HCT116 (cell line): ENCODE results near the gene TMEM202. TPM values are rescaled to one million over a fixed set of nuclear protein-coding genes. Genes with fewer than 3 reads are reported as not detected.

Experiments used
- ATAC-seq: fragments of 200-7000 bp; cut with Tn5 transposase; 2 replicates; pipeline ENCODE4 v1.9.1; 2020; ENCODE audit warnings: mild to moderate bottlenecking, moderate library complexity
- Bru-seq: library from RNA; stranded (reverse); fragments of 400-500 nt; gene quantifications from one replicate; lab custom pipeline; 2021; lab: Mats Ljungman, UMichigan
- BruChase-seq, 2 experiments: library from RNA; stranded (reverse); fragments of 400-500 nt; gene quantifications; one replicate each; lab custom pipeline; 2021; lab: Mats Ljungman, UMichigan
- BruUV-seq: library from RNA; stranded (reverse); fragments of 400-500 nt; replicated peaks from 2 replicates; lab custom pipeline; 2021; lab: Mats Ljungman, UMichigan
- CTCF ChIA-PET: fragments of 300-600 bp; sonication (Branson Sonifier 250); formaldehyde crosslinking; loops from one replicate; lab custom pipeline; 2021; ENCODE audit warnings: antibody characterized with exemption; lab: Charles Lee
- POLR2A ChIA-PET: fragments of 300-600, 350-600 bp; sonication (Branson Sonifier 250); formaldehyde crosslinking; loops from one replicate; lab custom pipeline; 2021; ENCODE audit warnings: antibody characterized with exemption; lab: Charles Lee
- RAD21 ChIA-PET, 2 experiments: fragments of 300-600 bp; sonication (Branson Sonifier 250); formaldehyde crosslinking; loops; one replicate each; lab custom pipeline; 2023; ENCODE audit warnings: low total read pairs in 2 of 2; ENCODE audit not compliant: uncharacterized antibody in 2 of 2, unreplicated experiment in 2 of 2, low non-redundant PET in 1 of 2; lab: Charles Lee
- DNase-seq: peaks from one replicate; pipeline ENCODE4 v3.0.0-alpha.2; 2010; ENCODE audit warnings: low read depth, low spot score
- H2AFZ ChIP-seq: fragments of 200-600 bp; shearing (Covaris generic), sonication (generic); 2 replicates; pipeline ENCODE4 v1.6.1; 2017; ENCODE audit warnings: low read depth, mixed run types, mixed read lengths, antibody characterized with exemption, low read length; ENCODE audit not compliant: poor library complexity, severe bottlenecking
- H3K27ac ChIP-seq: 2 replicates; pipeline ENCODE4 v1.5.1; 2012; ENCODE audit warnings: low read depth, low read length
- H3K27me3 ChIP-seq: fragments of 200-600 bp; sonication (generic); 2 replicates; pipeline ENCODE4 v1.6.1; 2016; ENCODE audit warnings: mixed run types, low read length, mixed read lengths; ENCODE audit not compliant: insufficient read depth
- H3K36me3 ChIP-seq, 2 experiments: fragments of 200-500 bp in 1 of 2; fragments of 200-600 bp in 1 of 2; sonication (Bioruptor generic) in 1 of 2; sonication (generic) in 1 of 2; 2 replicates each; pipeline versions ENCODE4 v1.5.1 to v1.6.1; 2014 to 2016; ENCODE audit warnings: low read length in 2 of 2, inconsistent platforms in 1 of 2, mixed read lengths in 1 of 2, mixed run types in 1 of 2; ENCODE audit not compliant: insufficient read depth in 2 of 2, control insufficient read depth in 1 of 2
- H3K4me1 ChIP-seq, 2 experiments: fragments of 200-600 bp in 1 of 2; sonication (generic) in 1 of 2; 2 replicates each; pipeline versions ENCODE4 v1.5.1 to v1.6.1; 2012 to 2017; ENCODE audit warnings: low read length in 2 of 2, inconsistent platforms in 1 of 2, mild to moderate bottlenecking in 1 of 2, mixed read lengths in 1 of 2, mixed run types in 1 of 2, moderate library complexity in 1 of 2; ENCODE audit not compliant: insufficient read depth in 2 of 2, control insufficient read depth in 1 of 2
- H3K4me2 ChIP-seq: fragments of 200-600 bp; sonication (generic); 2 replicates; pipeline ENCODE4 v1.6.1; 2017; ENCODE audit warnings: mixed run types, low read length, mixed read lengths
- H3K4me3 ChIP-seq, 2 experiments: fragments of 200-600 bp in 1 of 2; sonication (generic) in 1 of 2; replicated peaks in 1 of 2; 2 replicates each; pipeline ENCODE4 v1.5.1; 2011 to 2016; ENCODE audit warnings: low read length in 2 of 2, control low read depth in 1 of 2, low read depth in 1 of 2, mild to moderate bottlenecking in 1 of 2, mixed read lengths in 1 of 2, mixed run types in 1 of 2
- H3K79me2 ChIP-seq: fragments of 200-600 bp; sonication (generic); 2 replicates; pipeline ENCODE4 v1.6.1; 2017; ENCODE audit warnings: mild to moderate bottlenecking, mixed run types, low read length, moderate library complexity, mixed read lengths; ENCODE audit not compliant: insufficient read depth
- H3K9ac ChIP-seq: fragments of 200-600 bp; sonication (generic); 2 replicates; pipeline ENCODE4 v1.6.1; 2016; ENCODE audit warnings: low read length, mixed read lengths
- H3K9me2 ChIP-seq: fragments of 200-600 bp; sonication (generic), shearing (Covaris generic); 2 replicates; pipeline ENCODE4 v1.6.1; 2017; ENCODE audit warnings: mixed run types, mild to moderate bottlenecking, moderate library complexity; ENCODE audit not compliant: insufficient read depth
- H3K9me3 ChIP-seq, 2 experiments: fragments of 200-500 bp in 1 of 2; fragments of 200-600 bp in 1 of 2; sonication (Bioruptor generic) in 1 of 2; sonication (generic) in 1 of 2; 2 replicates each; pipeline ENCODE4 v1.6.1; 2014 to 2017; ENCODE audit warnings: low read length in 2 of 2, mixed read lengths in 2 of 2, inconsistent platforms in 1 of 2, low read depth in 1 of 2, mild to moderate bottlenecking in 1 of 2, mixed run types in 1 of 2, moderate library complexity in 1 of 2; ENCODE audit not compliant: control insufficient read depth in 1 of 2, insufficient read depth in 1 of 2
- H4K20me1 ChIP-seq: fragments of 200-600 bp; sonication (generic), shearing (Covaris generic); 2 replicates; pipeline ENCODE4 v1.6.1; 2017; ENCODE audit warnings: mixed run types, mild to moderate bottlenecking, moderate library complexity; ENCODE audit not compliant: insufficient read depth
- CBX3 ChIP-seq: IDR thresholded peaks from 2 replicates; pipeline ENCODE4 v1.6.1; 2012; ENCODE audit warnings: low read depth
- CEBPB ChIP-seq: IDR thresholded peaks from 2 replicates; pipeline ENCODE4 v1.6.1; 2012; ENCODE audit warnings: low read depth
- CTCF ChIP-seq, 3 experiments: fragments of 200-600 bp in 1 of 3; sonication (generic) in 1 of 3; IDR thresholded peaks in 2 of 3; conservative IDR thresholded peaks in 1 of 3; 2 replicates each; pipeline ENCODE4 v1.5.1; 2012 to 2017; ENCODE audit warnings: low read depth in 2 of 3, low read length in 2 of 3, antibody characterized with exemption in 1 of 3, borderline replicate concordance in 1 of 3, control low read depth in 1 of 3, mild to moderate bottlenecking in 1 of 3, mixed read lengths in 1 of 3, mixed run types in 1 of 3, moderate library complexity in 1 of 3; ENCODE audit not compliant: insufficient read depth in 1 of 3
- ELF1 ChIP-seq: IDR thresholded peaks from 2 replicates; pipeline ENCODE4 v1.6.1; 2012; ENCODE audit warnings: low read depth, borderline replicate concordance
- EZH2 ChIP-seq: fragments of 200-600 bp; sonication (generic); IDR thresholded peaks from 2 replicates; pipeline ENCODE4 v1.6.1; 2017; ENCODE audit warnings: antibody characterized with exemption, mixed run types
- FOSL1 ChIP-seq: IDR thresholded peaks from 2 replicates; pipeline ENCODE4 v1.6.1; 2012; ENCODE audit warnings: low read depth
- MAX ChIP-seq: IDR thresholded peaks from 2 replicates; pipeline ENCODE4 v1.6.1; 2012
- YY1 ChIP-seq: IDR thresholded peaks from 2 replicates; pipeline ENCODE4 v1.6.1; 2011; ENCODE audit warnings: low read length, low read depth, moderate library complexity, mild to moderate bottlenecking; ENCODE audit not compliant: insufficient replicate concordance; ENCODE audit errors: extremely low read depth
- intact Hi-C: fragments of 100-400 bp; cut with micrococcal nuclease; formaldehyde crosslinking; loops from 2 replicates; pipeline ENCODE4 v1.10.0; 2022
- long read RNA-seq: library from polyadenylated mRNA; unstranded; transcript quantifications from one replicate; pipeline ENCODE4 v2.0.0, GENCODE V29; 2021; ENCODE audit not compliant: unreplicated experiment
- polyA plus RNA-seq: library from polyadenylated mRNA; unstranded; fragments of >200 nt; gene quantifications from 2 replicates; pipeline ENCODE4 v1.2.1, GENCODE V29; 2012; ENCODE audit warnings: missing spikeins
- total RNA-seq: library from RNA; stranded (reverse); gene quantifications from one replicate; pipeline ENCODE4 v1.2.1, GENCODE V29; 2021; ENCODE audit not compliant: unreplicated experiment

The TMEM202 gene
- not detected for total RNA-seq
- polyA plus RNA-seq, result not detected in 2 replicates
- Bru-seq, nascent RNA, result percentile 4 among the genes with signal in this experiment
- BruChase-seq, experiment 1, labeled RNA remaining after a 6-hour chase, result percentile 8 among the genes with signal in this experiment
- not detected for BruChase-seq, experiment 2, labeled RNA remaining after a 2-hour chase
- long read RNA-seq, result 0 reads

GRCh38 chr15:72397796-72398588 lies at the start of gene TMEM202:
TSS of gene TMEM202 (plus strand) at chr15:72398305. CDS start at chr15:72398327, 22 bp downstream.
- Histone ChIP-seq H3K9me2 (no peaks in the 10 kb centered on the region), H3K9ac (no peak within 1 kb of the TSS), H4K20me1 (no peaks in the 10 kb centered on the region), H3K27me3 (peaks cover 18% of the 10 kb centered on the region), H3K9me3 (no peaks in the 10 kb centered on the region), H3K4me2 (no peak within 1 kb of the TSS), H3K4me1 (no peaks in the 10 kb centered on the region), H3K36me3 (no peaks in the 10 kb centered on the region), H3K27ac (no peak within 1 kb of the TSS), H3K4me3 (no peak within 1 kb of the TSS), H2AFZ (no peak within 1 kb of the TSS), H3K79me2 (no peaks in the 10 kb centered on the region)
- BruUV-seq, result no TSS peak
- intact Hi-C loops, result no loop called here
- no peak for DNase-seq
- TF ChIP-seq CEBPB (no peak), CTCF (IDR thresholded peaks at IDR 0.05 in 2 of 3, conservative IDR thresholded peaks at IDR 0.05 in 1 of 3; ENCODE audit: borderline replicate concordance in 1 of 3, insufficient read depth in 1 of 3, low read depth in 2 of 3, low read length in 2 of 3) (no peak), CBX3 (no peak), MAX (no peak), EZH2 (no peak), FOSL1 (no peak), YY1 (no peak), ELF1 (no peak)
- ChIA-PET CTCF (no interaction called here), POLR2A (no interaction called here), RAD21 (no interaction called here)
- no peak for ATAC-seq
